Activated CD8-positive, alpha-beta memory T cell treated with anti-CD3 and anti-CD28 coated beads, Interleukin-2, amount 50 U/mL, for 48 hours (primary cell): ENCODE data around the gene PTGR2.
"Not testable (repeated sequence)": the region's sequence is repeated elsewhere in the genome, so short reads cannot be mapped to it uniquely, and the experiment has no call there.

ENCODE experiments used
- DNase-seq: peaks from one replicate; pipeline ENCODE4 v3.0.0-alpha.2; 2020

The PTGR2 gene

DNA sequence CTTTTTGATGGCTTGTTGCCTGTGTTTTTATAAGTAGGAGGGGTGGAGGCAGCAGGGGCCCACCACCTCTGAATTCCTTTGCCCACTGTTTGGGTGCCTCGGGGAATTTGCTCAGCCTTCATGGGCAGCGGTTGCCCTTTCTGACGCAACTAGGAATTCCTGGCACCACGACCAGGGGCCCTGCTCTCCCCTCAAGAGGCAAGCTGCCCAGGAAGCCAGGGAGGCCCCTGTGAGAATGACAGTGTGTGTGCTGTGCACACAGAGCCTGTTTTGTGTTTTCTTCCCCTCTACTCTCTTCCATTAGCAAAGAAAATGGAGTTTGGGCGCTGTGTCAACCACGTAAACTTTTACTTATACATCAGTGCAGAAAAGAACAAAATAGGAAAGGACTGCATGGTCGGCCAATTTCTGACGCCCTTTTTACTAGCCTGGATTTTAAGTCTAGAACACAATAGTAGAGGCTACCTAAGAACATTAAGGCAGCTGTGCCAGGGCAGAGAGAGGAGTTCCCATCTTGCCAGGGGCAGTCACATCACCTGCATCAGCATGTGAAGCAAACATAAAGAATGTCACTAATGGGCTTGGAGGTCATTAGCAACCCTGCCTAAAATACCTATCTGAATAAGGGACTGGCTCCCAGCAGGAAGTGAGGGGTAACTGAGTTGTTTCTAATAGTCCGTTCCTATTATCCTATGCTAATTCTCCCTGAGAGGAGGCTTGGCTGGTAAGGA lies 17.9 kb upstream of the PTGR2 start:
- DNase-seq = no peak

DNA sequence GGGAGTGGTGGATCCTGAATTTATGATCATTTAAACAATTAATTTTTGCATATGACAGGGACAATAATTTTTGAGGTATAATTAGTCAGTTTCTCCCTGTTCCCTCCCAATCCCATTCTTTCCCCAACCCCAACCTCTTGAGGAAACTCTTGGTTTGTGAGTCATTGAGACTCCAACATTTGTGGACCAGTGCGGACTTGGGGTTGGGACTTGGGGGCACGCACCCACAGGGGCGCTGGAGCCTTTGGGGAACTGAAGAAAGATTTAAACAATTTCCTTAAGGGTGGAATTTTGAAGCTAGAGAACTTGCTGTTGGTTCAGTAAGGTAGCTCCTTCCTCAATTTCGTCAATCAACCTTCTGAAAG lies 17.4 kb upstream of the PTGR2 start:
- DNase-seq = no peak

DNA sequence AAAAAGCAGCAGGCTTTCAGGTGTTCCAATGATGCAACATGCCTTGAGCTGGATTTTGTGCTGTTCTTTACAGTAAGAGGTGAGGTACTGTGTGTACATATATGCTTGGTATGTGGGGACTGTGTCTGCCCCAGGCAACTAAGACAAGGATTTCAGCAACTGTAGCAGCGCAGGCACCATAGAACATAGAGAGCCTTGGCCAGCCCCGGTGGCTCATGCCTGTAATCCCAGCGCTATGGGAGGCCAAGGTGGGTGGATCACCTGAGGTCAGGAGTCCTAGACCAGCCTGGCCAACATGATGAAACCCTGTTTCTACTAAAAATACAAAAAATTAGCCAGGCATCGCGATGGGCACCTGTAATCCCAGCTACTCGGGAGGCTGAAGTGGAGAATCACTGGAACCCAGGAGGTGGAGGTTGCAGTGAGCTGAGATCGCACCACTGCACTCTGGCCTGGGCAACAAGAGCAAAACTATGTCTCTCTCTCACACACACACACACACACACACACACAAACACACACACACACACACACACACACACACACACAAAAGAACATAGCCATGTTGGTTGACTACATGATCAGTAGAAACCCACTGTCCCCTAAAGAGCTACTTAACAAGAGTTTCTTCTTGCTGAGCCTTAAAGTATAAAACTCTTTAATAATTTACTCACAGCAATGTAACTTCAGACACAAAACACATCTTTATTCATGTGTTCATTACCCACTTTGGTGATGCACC lies 13.2 kb upstream of the PTGR2 start:
- not testable (repeated sequence) for DNase-seq

DNA sequence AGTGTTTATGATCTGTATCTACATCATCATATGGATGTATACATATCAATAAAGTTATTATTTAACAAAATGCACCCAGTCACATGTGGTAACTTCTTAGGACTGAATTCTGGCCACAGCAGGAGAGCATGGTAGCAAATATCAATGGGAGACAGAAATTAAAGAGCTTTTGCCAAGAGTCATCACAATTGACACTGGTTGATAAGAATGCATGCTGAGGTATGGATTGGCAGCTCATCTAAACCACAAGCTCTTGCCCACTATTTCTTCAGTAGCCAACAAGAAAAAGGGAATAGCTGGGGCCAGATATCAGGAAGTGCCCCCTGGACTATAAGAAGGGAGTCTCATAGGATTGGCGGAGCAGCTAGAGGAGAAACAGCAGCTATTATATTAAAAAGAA lies 9.4 kb upstream of the PTGR2 start:
- no peak for DNase-seq

DNA sequence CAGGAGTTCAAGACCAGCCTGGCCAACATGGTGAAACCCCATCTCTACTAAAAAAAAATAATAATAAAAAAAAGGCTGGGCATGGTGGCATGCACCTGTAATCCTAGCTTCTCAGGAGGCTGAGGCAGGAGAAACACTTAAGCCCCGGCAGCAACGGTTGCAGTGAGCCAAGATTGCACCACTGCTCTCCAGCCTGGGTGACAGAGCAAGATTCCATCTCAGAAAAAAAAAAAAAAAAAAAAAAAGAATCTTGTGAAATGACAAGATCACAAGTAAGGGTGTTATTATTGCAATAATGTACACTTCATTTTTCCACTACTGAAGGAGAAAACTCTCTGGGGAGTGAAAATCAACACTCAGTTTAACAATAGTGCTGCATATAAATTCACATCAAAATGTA lies 8.8 kb upstream of the PTGR2 start:
- no peak for DNase-seq

DNA sequence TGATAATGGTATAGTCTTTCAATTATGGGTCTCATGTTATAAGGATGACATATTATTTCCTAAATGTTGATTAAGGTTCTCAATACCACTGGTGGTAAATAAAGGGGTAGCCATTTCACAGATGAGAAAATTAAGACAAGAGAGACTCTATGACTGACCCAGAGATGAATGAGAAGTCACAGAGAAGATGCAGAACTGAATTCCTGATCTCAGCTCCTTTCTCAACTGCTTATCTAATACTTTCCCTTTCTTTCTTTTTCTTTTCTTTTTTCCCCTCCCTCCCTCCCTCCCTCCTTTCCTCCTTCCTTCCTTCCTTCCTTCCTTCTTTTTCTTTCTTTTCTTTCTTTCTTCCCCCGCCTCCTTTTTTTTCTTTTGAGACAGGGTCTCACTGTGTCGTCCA lies 8.3 kb upstream of the PTGR2 start:
- no peak for DNase-seq

DNA sequence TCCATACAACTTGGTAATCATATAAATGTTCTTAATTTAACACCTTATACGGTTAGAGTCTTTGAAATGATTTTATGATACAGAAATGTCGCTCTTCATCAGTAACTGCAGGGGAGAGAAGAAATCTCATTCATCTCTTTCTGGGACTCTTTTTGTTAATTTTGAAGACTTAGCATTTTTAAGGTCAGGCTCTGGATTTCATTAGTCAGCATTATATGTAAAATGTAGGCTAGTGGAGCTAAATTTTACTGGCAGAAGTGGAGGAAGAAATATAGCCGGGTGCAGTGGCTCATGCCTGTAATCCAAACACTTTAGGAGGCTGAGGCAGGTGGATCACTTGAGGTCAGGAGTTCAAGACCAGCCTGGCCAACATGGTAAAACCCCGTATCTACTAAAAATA lies 4.7 kb upstream of the PTGR2 start:
- no peak for DNase-seq

DNA sequence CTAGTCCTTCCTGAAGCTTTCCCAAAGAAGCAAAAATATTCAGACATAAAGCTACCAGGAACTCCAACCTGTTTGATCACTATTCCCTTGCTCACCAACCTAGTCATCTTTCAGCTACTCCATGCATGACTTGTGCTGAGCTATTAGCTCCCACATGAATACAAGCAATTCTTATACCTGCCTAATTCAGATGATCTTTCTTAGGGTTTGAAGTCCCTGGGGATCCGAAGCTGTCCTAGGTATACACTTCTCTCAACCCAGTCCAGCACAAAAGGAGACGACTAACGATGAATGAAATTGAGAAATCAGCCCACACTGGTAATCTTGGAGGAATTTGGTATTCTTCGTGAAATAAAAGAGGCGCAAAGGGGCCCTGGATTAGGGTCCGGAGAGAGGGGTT lies 631 bp upstream of the PTGR2 start:
- DNase-seq = no peak

DNA sequence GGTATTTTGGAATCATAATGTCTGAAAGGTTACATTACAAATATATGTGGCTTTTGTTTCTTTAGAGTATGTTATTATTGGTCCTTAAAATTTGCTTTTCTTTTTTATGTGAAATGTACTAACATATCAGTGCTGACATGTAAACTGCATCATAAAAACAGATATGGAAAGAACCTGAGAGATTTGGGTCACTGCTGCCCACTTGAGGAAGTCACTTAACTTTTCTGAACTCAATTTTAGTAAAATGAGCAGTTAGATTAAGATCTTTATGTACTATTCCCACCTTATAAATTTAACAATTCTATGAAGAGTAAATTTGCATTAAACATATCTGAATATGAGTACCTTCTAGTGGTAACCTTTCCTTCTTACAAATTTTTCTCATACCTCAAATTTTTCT lies 7.5 kb downstream of the PTGR2 start:
- no peak for DNase-seq

DNA sequence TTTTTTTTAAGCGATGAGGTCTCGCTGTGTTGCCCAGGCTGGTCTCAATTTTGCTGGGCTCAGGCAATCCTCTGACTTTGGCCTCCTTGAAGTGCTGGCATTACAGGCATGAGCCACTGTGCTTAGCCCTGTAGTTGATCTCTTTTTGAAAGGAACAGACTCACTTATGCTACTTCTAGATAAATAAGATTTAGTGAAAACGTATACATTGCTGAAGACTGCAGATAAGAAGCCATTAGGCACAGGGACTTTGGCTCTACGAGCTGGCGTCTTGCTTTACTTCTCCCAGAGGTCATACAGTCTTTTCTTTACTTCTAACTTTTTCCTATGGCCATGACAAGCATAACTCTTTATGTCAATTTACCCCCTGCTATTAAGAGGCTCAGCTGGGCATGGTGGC lies 9.4 kb downstream of the PTGR2 start:
- no peak for DNase-seq

DNA sequence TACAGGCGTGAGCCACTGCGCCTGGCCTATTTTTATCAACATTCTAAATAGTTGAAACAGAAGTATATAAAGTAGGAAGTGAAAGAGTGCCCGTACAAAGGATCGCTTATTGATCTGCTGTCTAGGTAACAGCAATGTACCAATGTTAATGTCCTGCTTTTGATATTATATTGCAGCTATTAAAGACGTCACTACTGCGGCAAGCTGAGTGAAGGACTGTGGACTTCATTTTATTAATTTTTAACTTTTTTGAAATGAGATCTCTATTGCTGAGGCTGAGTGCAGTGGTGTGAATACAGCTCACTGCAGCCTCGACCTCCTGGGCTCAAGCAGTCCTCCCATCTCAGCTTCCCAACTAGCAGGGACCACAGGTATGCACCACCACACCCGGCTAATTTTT lies 10.8 kb downstream of the PTGR2 start:
- no peak for DNase-seq

DNA sequence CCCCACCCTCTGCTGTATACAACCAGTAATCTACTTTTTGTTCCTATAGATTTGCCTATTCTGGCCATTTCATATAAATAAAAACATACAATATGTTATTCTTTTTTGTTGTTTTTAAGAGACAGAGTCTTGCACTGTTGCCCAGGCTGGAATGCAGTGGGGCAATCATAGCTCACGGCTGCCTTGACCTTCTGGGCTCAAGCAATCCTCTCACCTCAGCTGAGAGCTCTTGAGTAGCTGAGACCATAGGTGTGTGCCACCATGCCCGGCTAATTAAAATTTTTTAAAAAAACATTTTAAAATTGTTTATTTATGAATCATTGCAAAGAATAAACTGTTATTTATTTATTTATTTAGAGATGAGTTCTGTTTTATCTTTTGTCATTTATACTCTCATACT lies 11.6 kb downstream of the PTGR2 start:
- DNase-seq = no peak

DNA sequence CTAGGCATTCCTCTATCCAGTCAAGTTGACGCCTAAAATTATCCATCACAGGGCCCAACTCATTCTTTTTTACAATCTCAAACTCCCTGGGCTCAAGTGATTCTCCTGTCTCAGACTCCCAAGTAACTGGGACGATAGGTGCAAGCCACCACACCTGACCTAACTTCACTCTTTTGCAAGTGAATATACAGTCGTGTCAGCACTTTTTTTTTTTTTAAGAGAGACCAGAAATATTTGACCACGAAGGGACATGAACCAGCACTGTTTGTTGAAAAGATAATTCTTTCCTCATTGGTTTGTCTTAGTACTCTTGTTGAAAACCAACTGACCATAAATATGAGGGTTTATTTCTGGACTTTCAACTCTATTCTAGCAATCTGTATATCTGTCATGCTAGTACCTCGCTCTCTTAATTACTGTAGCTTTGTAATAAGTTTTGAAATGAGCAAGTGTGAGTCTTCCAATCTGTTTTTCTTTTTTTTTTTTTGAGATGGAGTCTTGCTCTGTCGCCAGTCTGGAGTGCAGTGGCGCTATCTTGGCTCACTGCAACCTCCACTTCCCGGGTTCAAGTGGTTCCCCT lies 14.0 kb downstream of the PTGR2 start:
- no peak for DNase-seq

DNA sequence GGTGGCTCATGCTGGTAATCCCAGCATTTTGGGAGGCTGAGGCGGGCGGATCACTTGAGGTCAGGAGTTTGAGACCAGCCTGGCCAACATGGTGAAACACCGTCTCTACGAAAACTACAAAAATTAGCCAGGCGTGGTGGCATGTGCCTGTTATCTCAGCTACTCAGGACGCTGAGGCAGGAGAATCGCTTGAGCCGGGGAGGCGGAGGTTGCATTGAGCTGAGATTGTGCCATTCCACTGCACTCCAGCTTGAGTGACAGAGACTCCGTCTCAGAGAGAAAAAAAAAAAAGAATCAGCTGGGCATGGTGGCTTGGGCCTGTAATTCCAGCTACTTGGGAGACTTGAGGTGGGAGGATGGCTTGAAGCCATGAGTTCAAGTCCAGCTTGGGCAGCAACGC lies 18.1 kb downstream of the PTGR2 start:
- not testable (repeated sequence) for DNase-seq

DNA sequence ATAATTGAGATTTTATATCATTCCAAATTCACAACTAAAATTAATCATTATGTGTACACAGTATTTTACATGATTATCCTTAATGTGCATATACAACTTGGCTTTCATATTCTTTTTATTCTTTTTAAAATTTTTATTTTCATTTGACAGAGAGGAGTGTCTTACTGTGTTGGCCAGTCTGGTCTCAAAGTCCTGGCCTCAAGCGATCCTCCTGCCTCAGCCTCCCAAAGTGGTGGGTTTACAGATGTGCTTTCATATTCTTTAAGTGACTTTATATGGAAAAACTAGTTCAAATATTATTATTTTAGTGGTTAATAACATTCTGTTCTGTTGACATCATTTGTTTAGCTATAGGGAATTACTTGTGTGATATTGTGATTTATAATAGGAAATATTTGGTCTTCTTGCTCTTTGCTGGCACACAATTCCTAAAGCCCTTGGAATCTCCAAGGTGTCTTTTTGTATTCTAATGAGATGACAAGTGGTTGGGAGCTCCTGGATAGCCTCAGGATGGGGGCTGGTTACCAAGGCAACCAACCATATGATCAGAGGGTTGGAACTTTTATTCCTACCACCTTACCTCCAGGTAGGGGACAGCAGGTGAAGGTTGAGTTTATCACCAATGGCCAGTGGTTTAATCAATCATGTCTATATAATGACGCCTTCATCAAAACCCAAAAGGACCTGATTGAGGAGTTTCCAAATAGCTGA lies 19.0 kb downstream of the PTGR2 start:
- DNase-seq = no peak

DNA sequence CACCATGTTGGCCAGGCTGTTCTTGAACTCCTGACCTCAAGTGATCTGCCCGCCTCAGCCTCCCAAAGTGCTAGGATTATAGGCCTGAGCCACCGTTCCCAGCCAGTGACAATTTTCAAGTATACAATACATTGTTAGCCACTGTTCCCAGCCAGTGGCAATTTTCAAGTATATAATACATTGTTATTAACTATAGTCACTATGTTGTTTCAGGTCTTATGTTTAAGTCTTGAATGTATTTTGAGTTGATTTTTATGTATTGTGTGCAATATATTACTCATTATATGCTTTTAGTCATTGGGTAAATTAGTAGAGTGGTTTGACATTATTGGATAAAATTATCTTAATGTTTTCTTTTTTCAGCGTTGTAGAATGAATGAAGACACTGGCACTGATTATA lies 22.0 kb downstream of the PTGR2 start:
- DNase-seq = no peak

DNA sequence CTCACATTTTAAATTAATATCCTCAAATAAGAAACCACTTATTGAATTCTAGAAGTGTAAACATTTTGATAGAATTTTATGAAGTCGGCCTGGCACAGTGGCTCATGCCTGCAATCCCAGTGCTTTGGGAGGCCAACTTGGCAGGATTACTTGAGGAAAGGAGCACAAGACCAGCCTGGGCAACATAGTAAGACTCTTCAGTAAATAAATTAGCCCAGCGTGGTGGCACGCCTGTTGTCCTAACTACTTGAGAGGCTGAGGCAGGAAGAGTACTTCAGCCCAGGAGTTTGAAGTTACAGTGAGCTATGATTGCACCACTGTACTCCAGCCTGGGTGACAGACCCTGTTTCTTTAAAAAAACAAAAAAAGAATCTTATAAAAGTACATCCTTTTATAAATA lies 26.2 kb downstream of the PTGR2 start:
- DNase-seq = no peak

DNA sequence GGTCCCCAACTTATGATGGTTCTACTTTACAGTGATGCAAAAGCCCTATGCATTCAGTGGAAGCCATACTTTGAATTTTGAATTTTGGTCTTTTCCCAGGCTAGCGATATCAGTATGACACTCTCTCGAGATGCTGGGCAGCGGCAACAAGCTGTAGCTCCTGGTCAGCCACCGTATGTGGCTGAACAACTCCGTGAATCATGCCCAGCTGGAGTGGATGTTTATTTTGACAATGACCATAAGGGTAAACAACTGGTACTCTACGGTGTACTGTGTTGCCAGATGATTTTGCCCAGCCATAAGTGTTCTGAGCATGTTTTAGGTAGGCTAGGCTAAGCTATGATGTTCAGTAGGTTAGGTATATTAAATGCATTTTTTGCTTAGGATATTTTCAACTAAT lies 26.8 kb downstream of the PTGR2 start:
- no peak for DNase-seq

DNA sequence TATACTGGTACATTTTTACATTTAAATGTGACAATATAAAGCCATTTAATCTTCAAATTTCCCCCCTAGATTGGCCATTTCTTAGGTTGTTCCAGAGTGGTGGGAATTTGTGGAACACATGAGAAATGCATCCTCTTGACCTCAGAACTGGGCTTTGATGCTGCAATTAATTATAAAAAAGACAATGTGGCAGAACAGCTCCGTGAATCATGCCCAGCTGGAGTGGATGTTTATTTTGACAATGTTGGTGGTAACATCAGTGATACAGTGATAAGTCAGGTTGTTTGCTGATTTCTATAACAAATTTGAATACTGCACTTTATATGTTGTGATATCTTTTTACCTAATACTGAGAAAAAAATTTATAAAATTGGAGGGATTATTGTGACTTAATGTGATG lies 27.4 kb downstream of the PTGR2 start:
- no peak for DNase-seq

DNA sequence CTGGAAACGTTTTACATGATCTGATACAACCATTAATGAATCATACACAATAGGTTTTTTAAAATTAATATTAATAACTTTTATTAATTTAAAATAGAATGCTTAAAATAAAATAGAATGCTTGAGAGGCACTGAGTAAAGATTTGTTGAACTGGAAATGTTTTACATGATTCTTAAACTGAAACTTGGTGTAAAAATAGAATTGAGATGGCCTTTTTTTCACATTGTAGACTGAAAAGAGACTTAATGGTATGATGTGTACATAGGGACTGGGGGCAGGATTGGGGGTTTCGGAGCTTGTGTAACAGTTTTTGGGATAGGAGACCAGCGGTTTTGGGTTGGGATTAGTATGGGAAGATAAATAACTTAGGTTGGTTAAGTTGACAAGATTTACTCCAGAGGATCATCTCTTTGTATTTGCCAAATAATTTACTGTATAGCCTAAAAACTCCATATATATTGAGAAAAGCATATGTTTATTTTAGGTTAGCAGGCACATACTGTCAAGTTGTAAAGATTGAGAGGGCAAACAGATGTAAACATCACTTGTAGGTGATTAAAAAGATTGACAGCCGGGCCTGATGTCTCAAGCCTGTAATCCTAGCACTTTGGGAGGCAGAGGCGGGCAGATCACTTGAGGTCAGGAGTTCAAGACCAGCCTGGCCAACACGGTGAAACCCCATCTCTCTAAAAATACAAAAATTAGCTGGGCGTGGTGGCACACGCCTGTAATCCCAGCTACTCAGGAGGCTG lies 33.0 kb downstream of the PTGR2 start:
- DNase-seq = no peak

DNA sequence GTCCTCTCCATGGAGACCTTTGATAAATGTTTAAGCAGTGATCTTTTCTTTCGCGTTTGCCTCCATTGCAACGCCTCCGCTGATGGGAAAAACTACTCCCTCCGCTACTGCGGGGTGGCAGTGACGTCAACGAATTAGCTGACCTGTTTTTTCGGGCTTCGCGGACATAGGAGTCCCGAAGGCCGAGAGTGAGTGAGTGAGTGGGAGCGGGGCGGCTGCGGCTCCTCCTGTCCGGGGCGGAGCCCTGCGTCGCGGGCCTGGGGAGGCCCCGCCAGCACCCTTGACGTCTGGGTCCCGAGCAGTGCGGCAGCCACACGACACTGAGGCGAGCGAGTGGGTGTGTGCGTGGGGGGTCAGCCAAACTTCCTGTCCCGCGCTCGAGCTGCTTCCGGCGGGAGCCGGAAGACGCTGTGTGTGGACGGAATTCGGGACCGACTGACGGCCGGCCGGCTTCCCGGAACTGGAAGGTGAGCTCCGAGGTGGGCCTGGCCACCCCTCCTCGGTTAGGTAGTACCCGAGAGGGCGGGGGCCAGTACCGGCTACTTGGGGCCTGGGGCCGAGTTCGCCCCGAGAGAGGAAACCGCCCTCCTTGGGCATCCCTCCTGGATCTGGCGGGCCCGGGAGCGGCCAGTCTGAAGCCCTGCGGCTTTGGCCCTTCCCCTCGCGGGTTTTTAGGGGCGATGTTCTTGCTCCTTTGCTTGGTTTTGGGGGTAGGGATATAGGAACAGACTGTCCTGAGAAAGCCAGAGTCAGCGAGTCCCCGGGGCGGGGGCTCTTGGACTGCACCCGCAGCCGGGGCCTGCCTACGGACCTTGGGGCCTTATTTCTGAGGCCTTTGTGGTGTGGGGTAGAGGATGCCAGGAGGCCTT lies 35.1 kb downstream of the PTGR2 start, which contains the start of gene ZNF410:
ZNF410 (plus strand) TSS at position 411 of the 869 bp plus-strand sequence. CDS start 5,317 bp downstream, outside the sequence.
- DNase-seq = peak; percentile 95

DNA sequence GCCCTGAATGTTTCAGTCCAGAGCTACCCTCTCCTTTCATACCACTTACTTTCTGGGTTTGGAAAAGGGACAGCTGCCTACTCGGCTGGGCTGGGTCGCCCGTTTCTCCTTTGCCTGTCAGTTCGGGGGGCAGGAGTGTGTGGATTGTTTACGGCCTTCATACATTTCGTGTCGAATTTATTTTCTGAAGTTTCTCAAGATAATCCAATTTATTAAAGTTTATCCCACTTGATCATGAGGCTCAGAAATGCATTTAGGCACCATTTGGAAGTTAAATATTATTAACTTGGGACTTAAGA lies 35.6 kb downstream of the PTGR2 start:
- no peak for DNase-seq
